ENCODE results near the gene TSPAN14. TPM values are rescaled to one million over a fixed set of nuclear protein-coding genes. Genes with fewer than 3 reads are reported as not detected.

TSPAN14 gene
- total and polyA plus RNA-seq, 2 of the 8 experiments (the other 6 are each of a cell fraction or from before 2014, with no cell fraction given) = 47.4 to 57.8 TPM

DNA sequence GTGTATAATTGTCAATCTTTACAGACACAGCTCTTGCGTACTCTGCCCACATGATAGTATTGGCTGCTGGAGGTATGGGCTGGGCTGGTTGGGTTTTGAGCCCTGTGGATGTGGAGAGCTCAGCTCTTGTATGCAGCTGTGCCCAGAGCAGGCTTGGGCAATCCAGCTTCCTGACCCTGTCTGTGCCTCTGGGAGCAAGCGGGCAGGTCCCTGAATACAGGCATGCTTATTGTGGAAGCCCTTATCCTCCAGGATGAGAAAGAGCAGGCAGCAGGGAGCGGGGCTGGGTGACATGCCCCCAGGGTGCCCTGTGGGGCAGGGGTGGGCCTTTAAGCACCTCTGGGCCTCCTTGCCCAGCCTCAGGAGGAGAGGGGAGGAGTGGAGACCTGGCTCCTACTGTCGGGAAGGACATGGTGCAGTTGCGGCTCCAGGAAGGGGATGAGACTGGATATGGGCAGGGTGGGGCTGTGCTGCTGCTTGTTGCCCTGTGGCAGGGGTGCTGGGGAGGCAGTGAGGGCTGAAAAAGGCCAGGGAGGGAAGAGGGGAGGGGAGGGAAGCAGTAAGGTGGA, 50.9 kb downstream of the TSPAN14 start:
- no peak for FAIRE-seq
- 86% methylated on average over 5 of the region's 5 CpGs; no CpG with 5 or more reads in 1 of the 2 experiments for WGBS, 2 experiments (ENCODE audit: extremely low coverage in 1 of 2, insufficient coverage in 1 of 2, insufficient read length in 1 of 2, insufficient replicate concordance in 2 of 2, low coverage in 1 of 2, low lambda C conversion rate in 2 of 2, missing lambda C conversion rate in 1 of 2)
- H3K18ac ChIP-seq (ENCODE audit: extremely low read depth, low read length) = 0 out of 2 replicates have a peak overlapping the region, but pooled peaks have one; percentile 32
- H3K23ac ChIP-seq (ENCODE audit: insufficient read length) = no peak overlapping the region
- ChIA-PET POLR2A (ENCODE audit: partially characterized antibody) (interaction anchor here (0.5 to 2.8 kb wide), 4 partner anchors 40 to 125 kb away, joined by 3 to 10 read pairs (median 3); partner anchors contain the start of gene TSPAN14), CTCF (ENCODE audit: partially characterized antibody) (interaction anchor here (0.7 to 21.9 kb wide), 42 partner anchors 8 to 274 kb away, joined by 3 to 1263 read pairs (median 6); partner anchors contain the start of gene TSPAN14)
- no peak overlapping the region for H2BK120ac ChIP-seq (replicated peaks; ENCODE audit: low read depth, low read length)
- no peak overlapping the region for H3K27ac ChIP-seq (ENCODE audit: low read depth, low read length)
- H3K79me2 ChIP-seq (ENCODE audit: control insufficient read depth in 1 of 2, insufficient read depth in 2 of 2, low read length in 2 of 2) = peaks cover 0 to 33% of the 10 kb centered on the region in 2 experiments; a peak in 2 of 4 replicates
- peak overlapping the region; percentile 67; the same call in 1 of the 2 replicates for H2BK5ac ChIP-seq (ENCODE audit: low read depth, low read length)
- no peak overlapping the region for H2AK5ac ChIP-seq (ENCODE audit: low read depth, low read length)
- no peak for TF ChIP-seq CBX5 (IDR thresholded peaks at IDR 0.05; ENCODE audit: low read depth, low read length)
- H3K79me1 ChIP-seq (ENCODE audit: low read depth, low read length) = peaks cover 17% of the 10 kb centered on the region
- H3K23me2 ChIP-seq (ENCODE audit: low read depth, low read length) = no peaks in the 10 kb centered on the region; the same call in 1 of the 2 replicates
- H3K4ac ChIP-seq (replicated peaks; ENCODE audit: insufficient read length, low read depth, low read length) = no peak overlapping the region
- no peaks in the 10 kb centered on the region for H3K27me3 ChIP-seq (replicated peaks in 1 of 4; ENCODE audit: control insufficient read depth in 3 of 4, extremely low read depth in 1 of 4, insufficient read depth in 3 of 4, low read length in 3 of 4)
- H3K14ac ChIP-seq (ENCODE audit: insufficient read length) = no peak overlapping the region
- peaks cover 5 to 29% (median 13%) of the 10 kb centered on the region in 4 experiments for H3K4me1 ChIP-seq (replicated peaks in 1 of 4; ENCODE audit: control insufficient read depth in 3 of 4, insufficient read depth in 4 of 4, low read length in 3 of 4)
- no peak for DNase-seq (ENCODE audit: low read depth in 1 of 2, low spot score in 2 of 2)
- no peak overlapping the region for H3K56ac ChIP-seq (replicated peaks; ENCODE audit: insufficient read length, low read depth, low read length)
- no peak overlapping the region for H2BK20ac ChIP-seq (ENCODE audit: low read length)
- H4K91ac ChIP-seq (replicated peaks; ENCODE audit: insufficient read length, low read length) = no peak overlapping the region
- H3K4me3 ChIP-seq (ENCODE audit: extremely low read depth in 1 of 4, insufficient read depth in 2 of 4, low read depth in 3 of 4, low read length in 4 of 4) = no peak overlapping the region
- H4K20me1 ChIP-seq (replicated peaks in 1 of 2; ENCODE audit: control insufficient read depth in 1 of 2, insufficient read depth in 2 of 2, low read length in 2 of 2) = peaks cover 20 to 22% of the 10 kb centered on the region in 2 experiments
- no peak overlapping the region for H3K9ac ChIP-seq (replicated peaks in 1 of 4; ENCODE audit: extremely low read depth in 1 of 4, low read depth in 3 of 4, low read length in 3 of 4)
- peaks cover 0 to 5% (median 3%) of the 10 kb centered on the region in 4 experiments; a peak in 3 of 8 replicates for H3K36me3 ChIP-seq (ENCODE audit: control insufficient read depth in 2 of 4, insufficient read depth in 4 of 4, low read length in 3 of 4)
- no peaks in the 10 kb centered on the region for H3K9me3 ChIP-seq (ENCODE audit: insufficient read depth in 2 of 2, low read depth in 1 of 2, low read length in 1 of 2)
- H4K8ac ChIP-seq (ENCODE audit: extremely low read depth, insufficient read depth, low read length) = no peak overlapping the region
- no peak overlapping the region for H4K5ac ChIP-seq (ENCODE audit: insufficient read length, low read depth, low read length)
- no peak overlapping the region for H3K4me2 ChIP-seq (ENCODE audit: insufficient read depth in 1 of 2, low read depth in 2 of 2, low read length in 2 of 2)
- H2AFZ ChIP-seq (ENCODE audit: low read length) = no peak overlapping the region
- 0 out of 2 replicates have a peak overlapping the region, but pooled peaks have one; percentile 50 for H2BK12ac ChIP-seq (ENCODE audit: low read depth, low read length)
- H2BK15ac ChIP-seq (ENCODE audit: low read length) = no peak overlapping the region
